ENCODE measurements around the gene SLC28A1. TPM values are rescaled to one million over a fixed set of nuclear protein-coding genes. Genes with fewer than 3 reads are reported as not detected.

SLC28A1 gene
- total RNA-seq, 3 donors from 2014 or later (not counting 1 experiment from before 2014, with no cell fraction given): not detected

DNA sequence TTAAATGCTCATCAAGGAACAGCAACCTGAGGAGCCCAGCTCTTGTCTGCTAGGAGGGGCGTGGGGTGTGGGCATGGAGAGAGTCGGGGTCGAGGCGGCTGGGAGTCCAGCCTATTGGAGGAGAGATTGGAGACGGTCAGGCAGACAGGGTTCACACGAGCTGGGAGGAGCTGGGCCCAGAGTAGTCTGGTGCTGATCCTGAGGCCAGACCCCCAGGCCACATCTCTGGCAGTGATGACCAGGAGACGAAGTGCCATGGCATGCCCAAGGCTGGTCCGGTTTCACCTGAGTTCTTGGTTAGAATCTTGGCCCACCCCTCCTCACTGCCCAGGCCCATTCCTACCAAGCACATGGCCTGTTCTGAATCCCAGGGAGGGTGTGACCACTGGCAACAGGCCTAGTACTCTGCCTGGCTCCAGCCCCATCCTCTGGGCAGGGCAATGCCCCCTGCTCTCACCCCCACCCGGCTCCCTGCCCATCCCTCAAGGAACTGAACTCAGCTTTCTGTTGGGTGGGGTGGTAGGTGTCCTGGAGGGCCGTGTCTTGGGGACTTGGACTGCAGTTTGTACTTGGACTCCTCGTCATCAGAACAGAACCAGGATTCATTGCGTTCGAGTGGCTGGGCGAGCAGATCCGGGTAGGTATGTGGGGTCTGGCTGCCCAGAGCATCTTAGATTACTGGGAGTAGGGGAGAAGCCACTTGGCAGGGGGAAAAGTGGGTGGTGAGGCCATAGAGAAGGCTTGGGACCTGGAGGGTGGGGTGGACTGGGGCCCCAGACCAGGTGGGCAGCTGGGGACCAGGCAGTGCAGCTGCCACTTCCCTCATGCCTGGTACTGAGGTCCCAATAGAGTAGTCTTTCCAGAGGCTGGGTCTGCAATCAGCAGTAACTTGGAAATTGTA is 20.8 kb downstream of the SLC28A1 start:
- WGBS (ENCODE audit: insufficient coverage): 90% methylated on average over 14 of the region's 15 CpGs
- Mint-ChIP-seq H3K9me3 (no peaks in the 10 kb centered on the region), H3K4me1 (no peaks in the 10 kb centered on the region), H3K36me3 (no peaks in the 10 kb centered on the region), H3K4me3 (no peak overlapping the region), H3K27me3 (ENCODE audit: low read depth in 2 of 2) (no peaks in the 10 kb centered on the region), H3K27ac (no peak overlapping the region)
- intact Hi-C loops (cut with micrococcal nuclease): no loop called here
- Histone ChIP-seq H3K4me3 (ENCODE audit: low read length) (no peak overlapping the region), H3K4me1 (ENCODE audit: control insufficient read depth, insufficient read depth, low read length) (no peaks in the 10 kb centered on the region), H3K9me3 (ENCODE audit: control insufficient read depth, insufficient read depth, low read length) (no peaks in the 10 kb centered on the region), H3K27me3 (ENCODE audit: control insufficient read depth, insufficient read depth, low read length) (no peaks in the 10 kb centered on the region), H3K36me3 (ENCODE audit: control insufficient read depth, insufficient read depth, low read length) (no peaks in the 10 kb centered on the region), H3K27ac (ENCODE audit: low read length) (no peak overlapping the region)
- no peak for ATAC-seq
- TF ChIP-seq, protein P1, sequence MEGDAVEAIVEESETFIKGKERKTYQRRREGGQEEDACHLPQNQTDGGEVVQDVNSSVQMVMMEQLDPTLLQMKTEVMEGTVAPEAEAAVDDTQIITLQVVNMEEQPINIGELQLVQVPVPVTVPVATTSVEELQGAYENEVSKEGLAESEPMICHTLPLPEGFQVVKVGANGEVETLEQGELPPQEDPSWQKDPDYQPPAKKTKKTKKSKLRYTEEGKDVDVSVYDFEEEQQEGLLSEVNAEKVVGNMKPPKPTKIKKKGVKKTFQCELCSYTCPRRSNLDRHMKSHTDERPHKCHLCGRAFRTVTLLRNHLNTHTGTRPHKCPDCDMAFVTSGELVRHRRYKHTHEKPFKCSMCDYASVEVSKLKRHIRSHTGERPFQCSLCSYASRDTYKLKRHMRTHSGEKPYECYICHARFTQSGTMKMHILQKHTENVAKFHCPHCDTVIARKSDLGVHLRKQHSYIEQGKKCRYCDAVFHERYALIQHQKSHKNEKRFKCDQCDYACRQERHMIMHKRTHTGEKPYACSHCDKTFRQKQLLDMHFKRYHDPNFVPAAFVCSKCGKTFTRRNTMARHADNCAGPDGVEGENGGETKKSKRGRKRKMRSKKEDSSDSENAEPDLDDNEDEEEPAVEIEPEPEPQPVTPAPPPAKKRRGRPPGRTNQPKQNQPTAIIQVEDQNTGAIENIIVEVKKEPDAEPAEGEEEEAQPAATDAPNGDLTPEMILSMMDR (IDR thresholded peaks at IDR 0.05): no peak
- no peak for DNase-seq

DNA sequence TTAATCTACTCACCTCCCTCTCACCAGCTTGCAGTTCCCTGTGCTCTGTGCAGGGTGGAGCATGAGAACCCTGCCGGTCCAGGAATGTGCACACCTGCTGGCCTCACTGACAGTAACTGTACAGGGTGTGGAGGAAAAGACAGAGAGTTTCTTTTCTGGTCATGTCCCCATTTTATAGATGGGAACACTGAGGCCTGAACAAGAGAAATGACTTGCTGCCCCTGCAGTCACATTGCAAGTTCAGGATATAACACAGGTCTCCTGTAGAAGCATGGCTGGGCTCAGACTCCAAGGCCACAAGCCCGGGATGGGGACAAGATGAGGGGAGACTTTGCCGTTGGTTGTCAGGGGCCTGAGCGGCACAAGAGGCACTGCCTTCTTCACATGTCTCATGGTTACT is 23.3 kb downstream of the SLC28A1 start:
- Mint-ChIP-seq H3K4me1 (no peaks in the 10 kb centered on the region), H3K9me3 (no peaks in the 10 kb centered on the region), H3K4me3 (no peak overlapping the region), H3K27ac (no peak overlapping the region), H3K27me3 (ENCODE audit: low read depth in 2 of 2) (no peaks in the 10 kb centered on the region), H3K36me3 (no peaks in the 10 kb centered on the region)
- H3K27ac ChIP-seq (ENCODE audit: low read length): no peak overlapping the region
- no peaks in the 10 kb centered on the region for H3K9me3 ChIP-seq (ENCODE audit: control insufficient read depth, insufficient read depth, low read length)
- no peaks in the 10 kb centered on the region for H3K36me3 ChIP-seq (ENCODE audit: control insufficient read depth, insufficient read depth, low read length)
- WGBS (ENCODE audit: insufficient coverage): 98% methylated on average over 4 of the region's 4 CpGs
- DNase-seq (no peak), ATAC-seq (no peak)
- no peaks in the 10 kb centered on the region for H3K4me1 ChIP-seq (ENCODE audit: control insufficient read depth, insufficient read depth, low read length)
- no peak overlapping the region for H3K4me3 ChIP-seq (ENCODE audit: low read length)
- H3K27me3 ChIP-seq (ENCODE audit: control insufficient read depth, insufficient read depth, low read length): no peaks in the 10 kb centered on the region
- TF ChIP-seq, protein P1 (IDR thresholded peaks at IDR 0.05): no peak
- intact Hi-C loops (cut with micrococcal nuclease): no loop called here

DNA sequence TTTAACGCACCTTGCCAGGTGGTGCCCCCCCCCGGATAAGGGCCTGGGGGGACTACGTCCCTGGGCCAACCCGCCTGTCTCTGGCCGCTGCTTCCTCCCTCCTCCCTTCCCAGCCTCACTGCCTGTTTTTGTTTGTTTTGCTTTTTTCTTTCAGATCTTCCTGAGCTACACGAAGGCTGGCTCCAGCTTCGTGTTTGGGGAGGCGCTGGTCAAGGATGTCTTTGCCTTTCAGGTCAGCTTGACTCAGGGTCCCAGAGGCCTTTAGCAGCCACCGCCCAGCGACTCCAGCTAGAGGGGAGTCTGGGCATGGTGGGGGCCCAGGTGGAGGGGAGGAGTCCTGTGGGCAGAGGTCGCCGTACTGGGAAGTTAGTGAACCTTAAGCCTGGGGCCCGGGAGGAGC is 24.1 kb downstream of the SLC28A1 start:
- H3K27me3 ChIP-seq (ENCODE audit: control insufficient read depth, insufficient read depth, low read length): no peaks in the 10 kb centered on the region
- intact Hi-C loops (cut with micrococcal nuclease): no loop called here
- no peaks in the 10 kb centered on the region for H3K36me3 ChIP-seq (ENCODE audit: control insufficient read depth, insufficient read depth, low read length)
- H3K9me3 ChIP-seq (ENCODE audit: control insufficient read depth, insufficient read depth, low read length): no peaks in the 10 kb centered on the region
- TF ChIP-seq, protein P1 (IDR thresholded peaks at IDR 0.05): no peak
- Mint-ChIP-seq H3K36me3 (no peaks in the 10 kb centered on the region), H3K4me3 (no peak overlapping the region), H3K27me3 (ENCODE audit: low read depth in 2 of 2) (no peaks in the 10 kb centered on the region), H3K27ac (no peak overlapping the region), H3K4me1 (no peaks in the 10 kb centered on the region), H3K9me3 (no peaks in the 10 kb centered on the region)
- WGBS (ENCODE audit: insufficient coverage): 85% methylated on average over 13 of the region's 13 CpGs
- H3K27ac ChIP-seq (ENCODE audit: low read length): no peak overlapping the region
- DNase-seq: no peak
- no peak overlapping the region for H3K4me3 ChIP-seq (ENCODE audit: low read length)
- H3K4me1 ChIP-seq (ENCODE audit: control insufficient read depth, insufficient read depth, low read length): no peaks in the 10 kb centered on the region
- no peak for ATAC-seq
